Sigmoid colon (tissue), 4 donors: ENCODE data around the gene PDE6C.

Source experiments
- EP300 ChIP-seq, 4 donors: sonication (generic); formaldehyde crosslinking; IDR thresholded peaks; one replicate each; pipeline ENCODE4 v1.6.1; 2017; ENCODE audit warnings: antibody characterized with exemption in 4 of 4
- POLR2A ChIP-seq, 2 donors: fragments of 450-650 bp; IDR thresholded peaks; one replicate each; pipeline ENCODE4 v1.6.1; 2016; ENCODE audit warnings: antibody characterized with exemption in 2 of 2, mild to moderate bottlenecking in 2 of 2, moderate library complexity in 2 of 2
- POLR2AphosphoS5 ChIP-seq, 4 donors: sonication (generic); formaldehyde crosslinking; IDR thresholded peaks; one replicate each; pipeline ENCODE4 v1.6.1; 2017; ENCODE audit warnings: antibody characterized with exemption in 4 of 4
- TF ChIP-seq, protein P1 (sequence below), 4 experiments: fragments of 450-650 bp in 3 of 4; fragments of 200-600 bp in 1 of 4; IDR thresholded peaks; one replicate each; pipeline ENCODE4 v1.5.1; 2016 to 2019; ENCODE audit warnings: antibody characterized with exemption in 4 of 4, mild to moderate bottlenecking in 3 of 4, moderate library complexity in 2 of 4

DNA sequence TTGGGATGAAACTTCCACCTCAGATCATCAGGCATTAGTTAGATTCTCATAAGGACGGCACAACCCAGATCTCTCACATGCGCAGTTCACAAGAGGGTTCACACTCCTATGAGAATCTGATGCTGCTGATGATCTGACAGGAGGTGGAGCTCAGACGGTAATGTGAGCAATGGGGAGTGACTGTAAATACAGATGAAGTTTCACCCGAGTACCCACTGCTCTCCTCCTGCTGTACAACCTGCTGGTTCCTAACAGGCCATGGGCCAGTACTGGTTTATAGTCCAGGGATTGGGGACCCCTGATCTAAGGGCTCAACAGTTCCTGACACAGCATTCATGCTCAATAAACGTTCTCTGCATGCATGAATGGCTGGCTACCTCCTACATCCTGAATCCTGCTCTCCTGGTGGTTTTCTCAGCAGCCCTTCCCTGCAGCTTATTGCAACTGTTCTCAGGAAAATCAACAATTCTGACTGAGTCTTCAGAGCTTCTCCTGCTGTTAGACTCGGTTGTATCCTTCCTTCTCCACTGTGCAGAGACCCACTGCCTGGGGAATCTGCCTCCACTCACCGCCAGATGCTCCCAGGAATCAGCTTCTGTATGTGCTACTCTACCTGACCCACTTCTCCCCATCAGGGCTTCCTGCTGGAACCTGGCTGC is 17.4 kb downstream of the PDE6C start:
- TF ChIP-seq POLR2AphosphoS5 (IDR thresholded peaks at IDR 0.05) = no peak
- TF ChIP-seq, protein P1, sequence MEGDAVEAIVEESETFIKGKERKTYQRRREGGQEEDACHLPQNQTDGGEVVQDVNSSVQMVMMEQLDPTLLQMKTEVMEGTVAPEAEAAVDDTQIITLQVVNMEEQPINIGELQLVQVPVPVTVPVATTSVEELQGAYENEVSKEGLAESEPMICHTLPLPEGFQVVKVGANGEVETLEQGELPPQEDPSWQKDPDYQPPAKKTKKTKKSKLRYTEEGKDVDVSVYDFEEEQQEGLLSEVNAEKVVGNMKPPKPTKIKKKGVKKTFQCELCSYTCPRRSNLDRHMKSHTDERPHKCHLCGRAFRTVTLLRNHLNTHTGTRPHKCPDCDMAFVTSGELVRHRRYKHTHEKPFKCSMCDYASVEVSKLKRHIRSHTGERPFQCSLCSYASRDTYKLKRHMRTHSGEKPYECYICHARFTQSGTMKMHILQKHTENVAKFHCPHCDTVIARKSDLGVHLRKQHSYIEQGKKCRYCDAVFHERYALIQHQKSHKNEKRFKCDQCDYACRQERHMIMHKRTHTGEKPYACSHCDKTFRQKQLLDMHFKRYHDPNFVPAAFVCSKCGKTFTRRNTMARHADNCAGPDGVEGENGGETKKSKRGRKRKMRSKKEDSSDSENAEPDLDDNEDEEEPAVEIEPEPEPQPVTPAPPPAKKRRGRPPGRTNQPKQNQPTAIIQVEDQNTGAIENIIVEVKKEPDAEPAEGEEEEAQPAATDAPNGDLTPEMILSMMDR (IDR thresholded peaks at IDR 0.05) = no peak
- TF ChIP-seq POLR2A (IDR thresholded peaks at IDR 0.05) = no peak
- TF ChIP-seq EP300 (IDR thresholded peaks at IDR 0.05) = no peak
